T47D (cell line): ENCODE measurements around the gene CUTC.
A peak's percentile ranks its signal among the peaks of the same experiment; 100 is the strongest.
"Not testable (repeated sequence)": the region's sequence is repeated elsewhere in the genome, so short reads cannot be mapped to it uniquely, and the experiment has no call there.

Experiments used
- DNase-seq, 2 experiments: peaks; one replicate each; pipeline versions ENCODE4 v3.0.0 to v3.0.0-alpha.2; 2011 to 2012; ENCODE audit warnings: low read depth in 1 of 2, low spot score in 1 of 2
- JUND ChIP-seq: IDR thresholded peaks from 2 replicates; pipeline ENCODE4 v1.6.1; 2012; ENCODE audit warnings: low read depth
- in situ Hi-C: cut with HindIII; loops from 2 replicates; pipeline ENCODE4 v1.10.0; 2016; ENCODE audit warnings: low sequenced_read_pairs, low pct_unique_long_range_greater_than_20kb

CUTC gene

DNA sequence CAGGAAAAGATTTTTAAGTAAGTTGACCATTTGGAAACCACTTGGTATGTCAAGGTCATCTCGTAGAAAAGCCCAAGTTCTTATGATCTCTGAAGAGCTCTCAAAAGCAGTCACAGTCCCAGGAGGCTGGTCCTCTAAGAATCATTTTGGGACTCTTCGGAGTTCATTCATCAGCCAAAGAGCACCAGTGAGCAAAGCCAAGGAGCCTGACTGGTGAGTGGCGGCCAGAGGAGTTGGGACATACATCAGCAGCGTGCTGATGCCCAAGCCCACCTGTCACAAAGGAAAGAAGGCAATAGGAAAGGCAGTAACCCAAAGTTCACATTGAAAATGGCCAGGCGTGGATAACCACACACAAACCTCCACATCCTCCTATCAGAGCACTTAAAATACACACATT, 17.6 kb upstream of the CUTC start:
- DNase-seq = no peak
- no peak for TF ChIP-seq JUND
- in situ Hi-C loops = no loop called here

DNA sequence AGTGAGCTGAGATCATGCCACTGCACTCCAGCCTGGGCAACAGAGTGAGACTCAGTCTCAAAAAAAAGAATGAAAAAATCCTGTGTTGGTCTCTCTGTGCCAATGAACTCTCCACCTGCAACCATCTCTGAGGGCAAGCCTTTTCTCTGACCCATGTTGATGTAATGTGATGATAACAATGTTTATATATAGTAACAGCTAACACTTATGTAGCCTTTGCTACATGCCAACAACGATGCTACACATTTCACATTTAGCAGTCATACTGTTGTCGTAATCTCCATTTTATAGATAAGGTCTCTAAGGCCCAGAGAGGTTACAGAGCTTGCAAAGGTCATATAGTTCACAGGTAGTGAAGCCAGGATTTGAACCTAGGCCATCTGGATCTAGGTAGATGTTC, 11.6 kb upstream of the CUTC start:
- TF ChIP-seq JUND = no peak
- in situ Hi-C loops = no loop called here
- DNase-seq = no peak

GRCh38 chr10:99730026-99730425, 2.0 kb upstream of the CUTC start:
- in situ Hi-C loops = no loop called here

GRCh38 chr10:99731306-99732032, 565 bp upstream of the CUTC start:
- in situ Hi-C loops = no loop called here
- DNase-seq = no peak
- no peak for TF ChIP-seq JUND

More at GRCh38 chr10:99730026-99730425, 2.0 kb upstream of the CUTC start:
- no peak for DNase-seq
- TF ChIP-seq JUND = no peak

DNA sequence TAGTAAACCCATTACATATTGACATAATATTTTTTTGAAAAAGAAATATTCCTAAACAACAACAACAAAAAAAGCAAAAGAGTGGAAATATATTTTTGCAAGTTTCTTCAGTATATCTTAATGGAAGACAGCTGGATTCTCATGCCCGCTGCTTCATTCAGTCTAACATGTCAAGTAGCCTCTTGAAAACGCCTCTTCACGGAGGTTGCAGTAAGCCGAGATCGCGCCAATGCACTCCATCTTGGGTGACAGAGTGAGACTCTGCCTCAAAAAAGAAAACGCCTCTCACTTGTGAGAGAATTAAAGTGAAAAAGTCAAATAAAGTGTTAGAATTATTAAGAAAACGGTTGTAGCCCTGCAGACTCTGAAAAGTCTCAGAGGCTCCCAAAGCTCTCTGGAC, 1.3 kb downstream of the CUTC start:
- TF ChIP-seq JUND = no peak
- in situ Hi-C loops = no loop called here
- peak in 1 of 2 experiments; percentile 52 for DNase-seq

DNA sequence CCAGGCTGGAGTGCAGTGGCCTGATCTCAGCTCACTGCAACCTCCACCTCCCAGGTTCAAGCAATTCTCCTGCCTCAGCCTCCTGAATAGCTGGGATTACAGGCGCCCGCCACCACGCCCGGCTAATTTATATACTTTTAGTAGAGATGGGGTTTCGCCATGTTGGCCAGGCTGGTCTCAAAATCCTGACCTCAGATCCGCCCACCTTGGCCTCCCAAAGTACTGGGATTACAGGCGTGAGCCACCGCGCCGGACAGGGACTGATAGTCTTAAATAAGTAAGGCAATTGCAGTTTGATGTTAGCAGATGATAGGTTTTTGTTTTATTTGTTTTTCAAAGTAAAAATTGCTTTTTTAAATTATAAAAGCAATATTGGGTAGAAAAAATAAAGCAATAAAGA, 2.1 kb downstream of the CUTC start:
- in situ Hi-C loops, DNase-seq: not testable (repeated sequence)

GRCh38 chr10:99740260-99740659, 8.2 kb downstream of the CUTC start:
- no peak for DNase-seq
- TF ChIP-seq JUND = no peak
- in situ Hi-C loops = no loop called here

GRCh38 chr10:99740933-99741559, 9.0 kb downstream of the CUTC start:
- in situ Hi-C loops = no loop called here
- TF ChIP-seq JUND = no peak
- no peak for DNase-seq

GRCh38 chr10:99742254-99742653, 10.2 kb downstream of the CUTC start:
- no peak for DNase-seq
- no peak for TF ChIP-seq JUND
- in situ Hi-C loops = no loop called here

GRCh38 chr10:99742701-99743100, 10.7 kb downstream of the CUTC start:
- no peak for DNase-seq
- no peak for TF ChIP-seq JUND
- in situ Hi-C loops = no loop called here

DNA sequence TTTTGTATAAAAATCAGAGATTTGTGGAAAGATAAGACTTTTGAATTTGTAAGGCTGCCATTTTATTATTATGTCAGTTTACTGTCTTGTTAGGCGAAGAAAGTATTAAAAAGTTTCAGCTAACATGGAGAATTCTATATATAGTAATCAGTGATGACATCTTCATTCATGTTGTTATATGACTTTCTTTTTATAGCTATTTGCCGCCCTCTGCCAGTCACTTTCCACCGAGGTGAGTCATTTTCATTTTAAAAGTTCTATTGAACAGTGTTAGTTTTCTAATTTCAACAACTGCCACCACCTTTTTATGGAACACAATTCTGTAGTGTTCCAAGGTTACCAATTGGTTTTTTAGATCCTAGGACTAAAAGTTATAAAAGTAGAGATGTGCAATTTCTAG, 11.8 kb downstream of the CUTC start:
- in situ Hi-C loops = no loop called here
- no peak for TF ChIP-seq JUND
- DNase-seq = no peak

- DNase-seq, in situ Hi-C loops: not testable (repeated sequence)
Observed at GRCh38 chr10:99746166-99746565, 14.1 kb downstream of the CUTC start.

GRCh38 chr10:99748823-99749451, 16.9 kb downstream of the CUTC start:
- in situ Hi-C loops = no loop called here
- no peak for TF ChIP-seq JUND
- no peak for DNase-seq
